ENCODE results near the gene ZNF236. TPM values are rescaled to one million over a fixed set of nuclear protein-coding genes. Genes with fewer than 3 reads are reported as not detected.
A peak's percentile ranks its signal among the peaks of the same experiment; 100 is the strongest.

ZNF236 gene
- total and polyA plus RNA-seq, 4 donors: 0.83 to 8.2 (median 5.0) TPM

DNA sequence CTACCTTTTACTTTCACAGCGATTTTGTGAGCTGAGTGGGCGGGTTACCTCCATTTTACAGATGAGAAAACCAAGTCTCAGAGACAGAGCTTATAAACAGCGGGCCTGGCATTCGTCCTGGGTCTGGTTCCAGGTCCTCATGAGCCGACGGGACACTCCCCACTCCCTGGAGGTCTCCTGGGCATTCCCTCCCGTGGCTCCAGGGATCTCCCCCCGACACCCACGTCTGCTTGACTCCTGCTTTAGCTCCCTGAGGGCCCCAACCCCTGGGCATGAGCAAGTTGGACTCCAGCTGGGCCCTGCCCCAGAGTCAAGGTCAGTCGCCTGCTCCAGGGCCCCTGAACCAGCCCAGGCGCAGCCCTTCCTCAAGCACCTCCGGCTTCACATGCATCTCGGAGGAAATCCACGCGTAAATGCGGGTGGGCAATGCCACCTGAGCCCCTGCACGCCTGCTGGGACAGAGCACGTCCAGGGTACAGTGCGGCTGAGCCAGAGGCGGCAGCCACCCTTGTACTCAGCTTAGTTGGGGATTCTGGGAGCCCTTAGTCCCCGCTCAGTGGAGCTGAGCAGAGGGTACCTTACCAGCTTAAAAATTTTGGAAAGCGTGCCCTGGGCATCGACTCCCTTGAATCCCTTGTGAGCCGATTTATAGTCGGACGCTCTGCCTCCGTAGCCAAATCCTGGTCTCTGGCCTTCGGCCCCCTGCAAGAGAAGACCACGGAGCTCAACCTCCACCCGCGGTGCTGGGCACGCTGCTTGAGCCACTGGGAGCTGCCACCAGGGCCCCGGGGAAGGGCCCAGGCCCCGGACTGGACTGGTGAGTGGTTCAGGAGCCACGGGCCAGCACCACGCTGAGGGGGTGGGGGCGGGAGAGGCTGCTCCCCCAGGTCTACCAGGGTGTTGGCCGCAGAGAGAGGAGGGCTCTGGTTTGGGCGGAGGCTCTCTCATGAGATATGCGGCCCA is 162.1 kb downstream of the ZNF236 start:
- Histone ChIP-seq H3K36me3 (ENCODE audit: control insufficient read depth in 4 of 4, insufficient read depth in 3 of 4, low read depth in 1 of 4, low read length in 3 of 4) (no peaks in the 10 kb centered on the region), H3K27me3 (ENCODE audit: control insufficient read depth in 4 of 4, insufficient read depth in 4 of 4, low read length in 3 of 4) (no peaks in the 10 kb centered on the region), H3K4me3 (ENCODE audit: low read depth in 1 of 3, low read length in 3 of 3) (no peak overlapping the region), H3K27ac (ENCODE audit: low read depth in 1 of 2, low read length in 2 of 2) (no peak overlapping the region), H3K4me1 (ENCODE audit: control insufficient read depth in 4 of 4, insufficient read depth in 4 of 4, low read length in 3 of 4) (peaks cover 3 to 27% (median 22%) of the 10 kb centered on the region in 4 donors), H3K9me3 (ENCODE audit: control insufficient read depth in 4 of 4, low read length in 3 of 4) (no peaks in the 10 kb centered on the region), H3K9ac (ENCODE audit: low read depth in 1 of 2, low read length in 2 of 2) (no peak overlapping the region)
- TF ChIP-seq JUND (IDR thresholded peaks at IDR 0.05) (no peak), HNF4A (conservative IDR thresholded peaks at IDR 0.05) (no peak), RXRA (IDR thresholded peaks at IDR 0.05) (no peak), SP1 (IDR thresholded peaks at IDR 0.05) (no peak), GABPA (IDR thresholded peaks at IDR 0.05 in 1 of 2, conservative IDR thresholded peaks at IDR 0.05 in 1 of 2) (no peak), YY1 (IDR thresholded peaks at IDR 0.05) (no peak), CTCF (IDR thresholded peaks at IDR 0.05; ENCODE audit: low read depth, low read length, missing input control) (no peak), FOXA2 (IDR thresholded peaks at IDR 0.05) (no peak), RAD21 (IDR thresholded peaks at IDR 0.05) (no peak), REST (IDR thresholded peaks at IDR 0.05) (no peak), FOXA1 (IDR thresholded peaks at IDR 0.05) (no peak), HNF4G (IDR thresholded peaks at IDR 0.05) (no peak), EGR1 (IDR thresholded peaks at IDR 0.05; ENCODE audit: low read depth in 2 of 2) (no peak), TAF1 (conservative IDR thresholded peaks at IDR 0.05) (no peak), NR2F2 (IDR thresholded peaks at IDR 0.05) (no peak)
- TF ChIP-seq, protein P1, sequence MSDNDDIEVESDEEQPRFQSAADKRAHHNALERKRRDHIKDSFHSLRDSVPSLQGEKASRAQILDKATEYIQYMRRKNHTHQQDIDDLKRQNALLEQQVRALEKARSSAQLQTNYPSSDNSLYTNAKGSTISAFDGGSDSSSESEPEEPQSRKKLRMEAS (IDR thresholded peaks at IDR 0.05): no peak
- TF ChIP-seq, protein P2, sequence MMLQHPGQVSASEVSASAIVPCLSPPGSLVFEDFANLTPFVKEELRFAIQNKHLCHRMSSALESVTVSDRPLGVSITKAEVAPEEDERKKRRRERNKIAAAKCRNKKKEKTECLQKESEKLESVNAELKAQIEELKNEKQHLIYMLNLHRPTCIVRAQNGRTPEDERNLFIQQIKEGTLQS (IDR thresholded peaks at IDR 0.05): no peak
- TF ChIP-seq, protein P3, sequence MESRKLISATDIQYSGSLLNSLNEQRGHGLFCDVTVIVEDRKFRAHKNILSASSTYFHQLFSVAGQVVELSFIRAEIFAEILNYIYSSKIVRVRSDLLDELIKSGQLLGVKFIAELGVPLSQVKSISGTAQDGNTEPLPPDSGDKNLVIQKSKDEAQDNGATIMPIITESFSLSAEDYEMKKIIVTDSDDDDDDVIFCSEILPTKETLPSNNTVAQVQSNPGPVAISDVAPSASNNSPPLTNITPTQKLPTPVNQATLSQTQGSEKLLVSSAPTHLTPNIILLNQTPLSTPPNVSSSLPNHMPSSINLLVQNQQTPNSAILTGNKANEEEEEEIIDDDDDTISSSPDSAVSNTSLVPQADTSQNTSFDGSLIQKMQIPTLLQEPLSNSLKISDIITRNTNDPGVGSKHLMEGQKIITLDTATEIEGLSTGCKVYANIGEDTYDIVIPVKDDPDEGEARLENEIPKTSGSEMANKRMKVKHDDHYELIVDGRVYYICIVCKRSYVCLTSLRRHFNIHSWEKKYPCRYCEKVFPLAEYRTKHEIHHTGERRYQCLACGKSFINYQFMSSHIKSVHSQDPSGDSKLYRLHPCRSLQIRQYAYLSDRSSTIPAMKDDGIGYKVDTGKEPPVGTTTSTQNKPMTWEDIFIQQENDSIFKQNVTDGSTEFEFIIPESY (IDR thresholded peaks at IDR 0.05): no peak
- 96% methylated on average over 40 of the region's 40 CpGs for WGBS
- peak; percentile 32 for DNase-seq (ENCODE audit: low spot score)

Data from liver (tissue), 9 donors.